Endothelial cell of umbilical vein (primary cell): Measurements from ENCODE around the gene AAR2. TPM values are rescaled to one million over a fixed set of nuclear protein-coding genes. Genes with fewer than 3 reads are reported as not detected.

Experiments
- BruUV-seq: library from RNA; stranded (reverse); fragments of 400-500 nt; replicated peaks from 2 replicates; lab custom pipeline; 2021; lab: Mats Ljungman, UMichigan
- CTCF ChIA-PET: fragments of 300-600, 350-600 bp; sonication (Branson Sonifier 250); formaldehyde crosslinking; loops from one replicate; lab custom pipeline; 2021; ENCODE audit warnings: antibody characterized with exemption, inconsistent platforms; lab: Charles Lee
- POLR2A ChIA-PET: fragments of 300-600, 350-600 bp; sonication (Branson Sonifier 250); formaldehyde crosslinking; loops from one replicate; lab custom pipeline; 2021; ENCODE audit warnings: antibody characterized with exemption, inconsistent platforms; lab: Charles Lee
- DNase-seq: peaks from one replicate; pipeline ENCODE4 v3.0.0-alpha.2; 2011; ENCODE audit warnings: low read depth, low spot score
- FAIRE-seq: peaks from 2 replicates; lab custom pipeline; 2011; peaks lifted over from hg19 to GRCh38; lab: Jason Lieb, UNC
- H2AFZ ChIP-seq: 2 replicates; pipeline ENCODE4 v1.6.0; 2012; ENCODE audit warnings: low read depth, low read length, control low read depth, inconsistent platforms
- H3K27ac ChIP-seq: 2 replicates; pipeline ENCODE4 v1.5.1; 2011; ENCODE audit warnings: low read depth, mild to moderate bottlenecking, control low read depth, low read length, moderate library complexity; ENCODE audit not compliant: insufficient read depth
- H3K27me3 ChIP-seq, 2 experiments: 2 replicates each; pipeline versions ENCODE4 v1.6.0 to v1.6.1; 2011; ENCODE audit warnings: low read length in 2 of 2, mixed read lengths in 1 of 2; ENCODE audit not compliant: control insufficient read depth in 2 of 2, insufficient read depth in 2 of 2
- H3K36me3 ChIP-seq, 2 experiments: 2 replicates in 1 of 2; 3 replicates in 1 of 2; pipeline ENCODE4 v1.5.1; 2011; ENCODE audit warnings: low read length in 2 of 2, mild to moderate bottlenecking in 1 of 2, moderate library complexity in 1 of 2; ENCODE audit not compliant: control insufficient read depth in 2 of 2, insufficient read depth in 2 of 2; ENCODE audit errors: extremely low read depth in 1 of 2
- H3K4me1 ChIP-seq: 3 replicates; pipeline ENCODE4 v1.5.1; 2011; ENCODE audit warnings: mild to moderate bottlenecking, low read length; ENCODE audit not compliant: control insufficient read depth, insufficient read depth; ENCODE audit errors: extremely low read depth
- H3K4me2 ChIP-seq: 2 replicates; pipeline ENCODE4 v1.6.1; 2011; ENCODE audit warnings: low read length, control low read depth, mixed read lengths; ENCODE audit not compliant: insufficient read depth
- H3K4me3 ChIP-seq, 3 experiments: fragments of 200-600 bp in 1 of 3; sonication (generic), shearing (Covaris generic) in 1 of 3; replicated peaks in 1 of 3; 2 replicates each; pipeline ENCODE4 v1.5.1; 2011 to 2016; ENCODE audit warnings: control low read depth in 3 of 3, low read length in 3 of 3, mild to moderate bottlenecking in 2 of 3, inconsistent platforms in 1 of 3, low read depth in 1 of 3, moderate library complexity in 1 of 3; ENCODE audit not compliant: insufficient read depth in 1 of 3
- H3K79me2 ChIP-seq: 2 replicates; pipeline ENCODE4 v1.6.0; 2012; ENCODE audit warnings: low read length, inconsistent platforms; ENCODE audit not compliant: control insufficient read depth, insufficient read depth
- H3K9ac ChIP-seq: replicated peaks from 2 replicates; pipeline ENCODE3; 2011; ENCODE audit warnings: low read length, control low read depth; ENCODE audit not compliant: insufficient read depth; ENCODE audit errors: extremely low read depth
- H3K9me1 ChIP-seq: replicated peaks from 3 replicates; pipeline ENCODE4 v1.6.0; 2011; ENCODE audit warnings: mild to moderate bottlenecking, low read length; ENCODE audit not compliant: control insufficient read depth, insufficient read depth; ENCODE audit errors: extremely low read depth
- H3K9me3 ChIP-seq: replicated peaks from 2 replicates; pipeline ENCODE4 v1.5.1; 2012; ENCODE audit warnings: low read length, inconsistent platforms; ENCODE audit not compliant: control insufficient read depth, insufficient read depth
- H4K20me1 ChIP-seq: replicated peaks from 2 replicates; pipeline ENCODE3; 2011; ENCODE audit warnings: mild to moderate bottlenecking, low read length; ENCODE audit not compliant: control insufficient read depth, insufficient read depth; ENCODE audit errors: extremely low read depth
- CTCF ChIP-seq, 2 donors: IDR thresholded peaks; 1 replicate in 1 of 2; 2 replicates in 1 of 2; pipeline ENCODE4 v1.5.1; 2011; ENCODE audit warnings: low read length in 2 of 2, mild to moderate bottlenecking in 2 of 2, moderate library complexity in 2 of 2, control low read depth in 1 of 2, inconsistent platforms in 1 of 2, low read depth in 1 of 2; ENCODE audit not compliant: insufficient read depth in 1 of 2; ENCODE audit errors: extremely low read depth in 1 of 2
- EZH2 ChIP-seq: IDR thresholded peaks from 2 replicates; pipeline ENCODE4 v1.6.1; 2012; ENCODE audit warnings: borderline replicate concordance, low read depth, mild to moderate bottlenecking, moderate library complexity, low read length, inconsistent platforms; ENCODE audit not compliant: severe bottlenecking
- FOS ChIP-seq: IDR thresholded peaks from 2 replicates; pipeline ENCODE4 v1.6.1; 2011; ENCODE audit warnings: mild to moderate bottlenecking, low read length, moderate library complexity, borderline replicate concordance; ENCODE audit not compliant: insufficient read depth
- GATA2 ChIP-seq: IDR thresholded peaks from 2 replicates; pipeline ENCODE4 v1.7.0; 2011; ENCODE audit warnings: low read depth, mild to moderate bottlenecking, moderate library complexity, mixed read lengths, low read length; ENCODE audit not compliant: insufficient read length, insufficient read depth
- JUN ChIP-seq: IDR thresholded peaks from 2 replicates; pipeline ENCODE4 v1.6.1; 2011; ENCODE audit warnings: borderline replicate concordance, low read depth; ENCODE audit not compliant: insufficient read length, insufficient read depth
- MAX ChIP-seq: IDR thresholded peaks from 2 replicates; pipeline ENCODE4 v1.6.1; 2011; ENCODE audit not compliant: insufficient read depth, insufficient read length
- MYC ChIP-seq: IDR thresholded peaks from one replicate; pipeline ENCODE4 v1.6.1; 2011; ENCODE audit warnings: mild to moderate bottlenecking, low read depth, low read length
- POLR2A ChIP-seq: IDR thresholded peaks from 2 replicates; pipeline ENCODE4 v1.6.1; 2012; ENCODE audit warnings: low read depth, mild to moderate bottlenecking, control low read depth, low read length
- POLR2AphosphoS5 ChIP-seq: IDR thresholded peaks from 2 replicates; pipeline ENCODE4 v1.6.1; 2012; ENCODE audit warnings: low read depth, mild to moderate bottlenecking, control low read depth, low read length, moderate library complexity; ENCODE audit not compliant: insufficient read depth
- dilution Hi-C: fragments of 300-500 bp; cut with MboI; formaldehyde crosslinking; loops from one replicate; pipeline ENCODE4 v1.15.0; 2019; ENCODE audit warnings: low sequenced_read_pairs; ENCODE audit not compliant: extremely low pct_ligation_motif_present
- intact Hi-C: fragments of 100-400 bp; cut with micrococcal nuclease; formaldehyde crosslinking; loops from one replicate; pipeline ENCODE4 v1.10.0; 2022
- polyA plus RNA-seq, 4 experiments: library from polyadenylated mRNA; depleted of rRNA in 3 of 4; stranded (reverse) in 3 of 4; unstranded in 1 of 4; fragments of >200 nt; gene quantifications; 2 replicates each; pipeline versions ENCODE4 v1.2.1 to v1.2.3, GENCODE V29; 2011 to 2012; ENCODE audit warnings: missing spikeins in 1 of 4
- total RNA-seq: library from RNA; stranded (reverse); gene quantifications from 2 replicates; pipeline ENCODE4 v1.2.3, GENCODE V29; 2021

The AAR2 gene
- total and polyA plus RNA-seq, 2 donors (not counting 3 experiments of a cell fraction or from before 2014, with no cell fraction given) = 21.9 to 29.4 TPM

GRCh38 chr20:36269507-36269906, 33.2 kb downstream of the AAR2 start:
- no peak overlapping the region for H3K27ac ChIP-seq
- no peak overlapping the region for H3K4me2 ChIP-seq
- BruUV-seq = no TSS peak
- dilution Hi-C loops (no loop called here), intact Hi-C loops (no loop called here)
- H3K36me3 ChIP-seq = no peaks in the 10 kb centered on the region
- no peaks in the 10 kb centered on the region for H3K9me3 ChIP-seq
- no peak overlapping the region for H3K4me3 ChIP-seq
- no peaks in the 10 kb centered on the region for H3K4me1 ChIP-seq
- H2AFZ ChIP-seq = no peak overlapping the region
- FAIRE-seq = no peak
- ChIA-PET POLR2A (no interaction called here), CTCF (interaction anchor here (1.2 to 6.3 kb wide), 6 partner anchors 10 to 170 kb away, joined by 3 to 81 read pairs (median 4); no protein-coding TSS in a partner anchor)
- no peaks in the 10 kb centered on the region for H4K20me1 ChIP-seq
- TF ChIP-seq EZH2 (no peak), MAX (no peak), POLR2A (no peak), CTCF (IDR thresholded peaks at IDR 0.05; ENCODE audit: extremely low read depth in 1 of 2, insufficient read depth in 1 of 2, low read depth in 1 of 2, low read length in 2 of 2) (no peak), FOS (no peak), MYC (no peak), GATA2 (no peak), JUN (no peak), POLR2AphosphoS5 (no peak)
- no peaks in the 10 kb centered on the region for H3K79me2 ChIP-seq
- DNase-seq = no peak
- H3K9me1 ChIP-seq = no peaks in the 10 kb centered on the region
- H3K27me3 ChIP-seq = peaks cover 0 to 3% of the 10 kb centered on the region in 2 experiments
- H3K9ac ChIP-seq = no peak overlapping the region
